CD4-positive, alpha-beta T cell treated with Interleukin-10 for 1 hour (primary cell): ENCODE measurements around the gene ABCB9.
"Not testable (repeated sequence)": the region's sequence is repeated elsewhere in the genome, so short reads cannot be mapped to it uniquely, and the experiment has no call there.

ENCODE experiments used
- DNase-seq: peaks from one replicate; pipeline ENCODE4 v3.0.0-alpha.2; 2020

Gene ABCB9

DNA sequence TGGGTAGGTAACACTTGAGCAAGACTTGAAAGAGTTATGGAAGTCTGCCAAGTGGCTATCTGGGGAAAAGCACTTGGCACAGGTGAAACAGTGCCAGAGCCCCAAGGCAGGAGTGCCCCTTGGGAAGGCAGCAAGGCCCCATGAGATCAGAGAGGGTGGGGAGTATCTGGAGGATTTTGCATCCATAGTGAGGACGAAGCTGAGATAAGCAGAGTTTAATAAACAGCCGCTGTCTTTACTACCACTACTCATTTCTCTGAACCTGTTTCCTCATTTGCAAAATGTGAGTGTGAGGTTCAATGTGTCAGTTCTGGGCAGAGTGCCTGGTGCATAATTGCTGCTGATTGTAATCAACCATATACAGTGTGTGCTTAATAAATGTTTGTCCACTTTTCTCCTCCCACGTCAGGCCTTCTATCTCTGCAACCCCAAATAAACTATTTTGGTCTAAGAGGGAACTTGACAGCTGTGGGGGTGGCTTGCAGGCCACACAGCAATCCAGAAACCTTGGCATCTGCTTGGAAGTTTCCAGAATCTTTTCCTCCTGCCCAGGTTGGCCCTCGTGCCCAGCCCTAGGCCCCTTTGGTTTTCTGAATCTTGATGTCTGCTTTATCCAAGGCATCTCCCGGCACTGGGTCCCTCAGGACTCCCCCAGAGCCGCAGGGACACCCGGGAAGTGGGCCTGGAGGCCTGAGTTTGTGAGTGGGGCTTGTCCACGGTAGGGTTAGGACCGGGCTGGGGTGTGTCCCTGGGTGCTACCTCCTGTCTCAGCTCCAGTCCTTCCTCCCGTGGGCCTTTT is 4.5 kb downstream of the ABCB9 start:
- DNase-seq = no peak

GRCh38 chr12:122960193-122960569 is 6.1 kb downstream of the ABCB9 start:
- no peak for DNase-seq

DNA sequence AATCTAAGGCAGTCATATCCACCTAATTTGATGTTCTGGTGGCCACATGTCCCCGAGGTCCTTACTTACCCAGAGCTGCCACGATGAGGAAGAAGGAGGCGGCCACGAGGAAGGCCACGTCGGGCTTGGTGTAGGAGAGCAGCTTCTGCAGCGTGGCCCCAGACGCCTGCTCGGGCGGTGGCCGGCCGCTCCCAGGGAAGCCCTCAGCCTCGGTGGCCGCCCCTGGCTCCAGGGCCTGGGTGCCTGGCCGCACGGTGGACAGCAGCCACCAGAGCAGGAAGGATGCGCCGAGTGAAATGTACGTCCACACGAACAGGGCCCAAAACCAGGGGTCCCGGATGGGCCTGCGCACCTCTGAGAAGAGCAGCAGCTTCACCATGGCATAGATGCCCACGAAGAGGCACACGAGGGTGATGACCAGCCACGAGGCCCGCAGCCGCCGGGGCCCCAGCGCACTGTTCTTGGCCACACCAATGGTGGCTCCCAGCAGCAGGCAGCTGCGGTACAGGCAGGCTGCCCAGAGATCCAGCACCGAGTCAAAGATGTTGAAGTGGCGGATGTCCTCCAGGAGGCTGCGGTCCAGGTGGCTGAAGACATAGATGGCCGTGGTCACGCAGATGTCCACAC is 6.6 kb downstream of the ABCB9 start:
- DNase-seq = no peak

DNA sequence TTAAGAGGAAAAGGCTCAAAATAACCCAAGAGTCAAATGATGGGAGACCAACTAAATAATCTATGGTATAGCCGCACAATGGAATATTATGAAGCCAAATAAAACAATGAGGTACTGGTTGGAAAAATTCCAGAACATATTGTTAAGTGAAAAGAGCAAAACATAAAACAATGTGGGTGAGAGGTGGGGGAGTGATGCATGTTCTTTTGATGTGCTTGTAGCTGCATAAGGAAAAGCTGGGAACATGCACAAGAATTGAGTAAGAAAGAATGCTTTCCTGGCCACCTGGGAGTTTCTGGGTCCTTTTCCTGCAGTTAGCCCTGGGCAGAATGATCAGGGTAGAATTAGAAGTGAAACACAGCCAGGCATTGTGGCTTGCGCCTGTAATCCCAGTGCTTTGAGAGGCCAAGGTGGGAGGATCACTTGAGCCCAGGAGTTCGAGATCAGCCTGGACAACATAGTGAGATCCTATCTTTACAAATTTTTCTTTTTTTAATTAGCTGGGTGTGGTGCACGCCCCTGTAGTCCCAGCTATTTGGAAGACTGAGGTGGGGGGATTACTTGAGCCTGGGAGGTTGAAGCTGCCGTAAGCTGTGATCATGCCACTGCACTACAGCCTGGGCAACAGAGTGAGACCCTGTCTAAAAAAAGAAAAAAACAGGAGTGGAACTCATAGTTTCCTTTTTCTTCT is 7.9 kb downstream of the ABCB9 start:
- no peak for DNase-seq

DNA sequence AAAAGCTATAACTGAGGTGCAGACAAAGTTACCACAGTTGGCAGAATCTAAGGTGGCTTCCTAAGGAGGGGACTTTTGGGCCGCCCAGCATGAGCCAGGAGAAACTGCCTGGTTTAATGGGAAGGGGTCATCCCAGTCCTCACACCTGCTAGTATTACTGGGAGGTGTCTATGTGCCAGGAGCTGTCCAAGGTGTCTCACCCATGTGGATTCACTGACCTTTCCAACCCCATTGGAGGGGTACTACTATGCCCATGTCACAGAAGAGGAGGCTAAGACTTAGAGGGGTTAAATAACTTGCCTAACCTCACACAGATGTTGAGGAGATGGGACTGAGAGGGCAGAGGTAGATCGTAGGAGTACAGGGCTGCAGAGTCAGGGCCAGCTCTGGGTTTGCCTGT is 10.2 kb downstream of the ABCB9 start:
- no peak for DNase-seq

DNA sequence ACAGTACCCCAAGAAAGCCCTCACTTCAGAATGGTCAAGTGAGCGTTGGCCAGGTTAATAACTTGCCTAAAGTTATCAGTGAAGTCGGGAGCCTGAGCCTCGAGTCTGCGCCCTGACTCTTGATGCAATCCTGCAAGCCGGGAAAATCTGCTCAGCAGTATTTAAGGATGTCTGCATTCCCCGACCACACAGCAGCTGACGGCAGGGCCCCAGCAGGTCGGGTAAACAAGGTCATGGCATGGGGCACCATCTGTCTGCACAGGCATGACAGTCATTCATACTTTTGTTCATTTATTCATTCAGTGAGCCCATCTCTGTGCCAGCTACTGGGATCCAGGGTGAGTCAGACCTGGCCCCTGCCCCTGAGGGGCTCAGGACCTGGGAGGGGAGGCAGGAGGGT is 11.1 kb downstream of the ABCB9 start:
- DNase-seq = no peak

DNA sequence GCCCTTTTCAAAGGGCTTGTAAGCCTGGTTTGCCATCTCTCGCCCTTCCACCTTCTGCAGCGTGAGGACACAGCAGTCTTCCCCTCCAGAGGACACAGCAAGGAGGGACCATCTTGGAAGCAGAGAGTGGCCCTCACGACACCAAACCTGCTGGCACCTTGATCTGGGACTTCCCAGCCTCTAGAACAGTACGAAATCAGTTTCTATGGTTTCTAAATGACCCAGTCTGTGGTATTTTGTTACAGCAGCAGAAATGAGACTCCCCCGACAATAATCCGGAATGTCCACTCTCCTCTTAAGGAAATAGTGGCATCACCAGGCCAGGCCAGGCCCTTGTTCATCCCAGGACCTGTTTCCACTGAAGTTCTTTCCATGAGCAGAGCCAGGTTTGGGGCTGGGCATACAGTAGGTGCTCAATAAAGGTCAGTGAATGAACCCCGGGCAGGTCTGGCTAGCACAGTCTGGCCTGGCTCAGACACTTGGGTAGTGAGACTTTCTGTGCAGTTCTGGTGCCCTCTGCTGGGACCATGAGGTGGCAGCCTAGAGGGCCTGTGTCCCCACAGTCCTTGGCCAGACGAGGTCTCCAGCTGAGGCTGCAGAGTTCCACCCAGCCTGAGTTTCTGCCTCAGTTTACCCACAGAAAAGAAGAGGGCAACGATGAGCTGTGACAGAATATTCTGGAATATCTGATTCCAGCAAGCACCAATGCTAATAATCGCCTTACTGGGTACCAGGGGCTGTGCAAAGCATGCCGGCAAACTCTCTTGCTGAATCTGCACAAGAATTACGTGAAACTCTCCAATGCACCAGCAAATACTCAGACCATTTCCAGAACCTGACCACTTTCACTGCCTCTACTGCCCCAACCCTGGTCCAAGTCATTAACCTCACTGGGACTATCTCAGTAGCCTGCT is 14.0 kb downstream of the ABCB9 start:
- peak; percentile 81 for DNase-seq

DNA sequence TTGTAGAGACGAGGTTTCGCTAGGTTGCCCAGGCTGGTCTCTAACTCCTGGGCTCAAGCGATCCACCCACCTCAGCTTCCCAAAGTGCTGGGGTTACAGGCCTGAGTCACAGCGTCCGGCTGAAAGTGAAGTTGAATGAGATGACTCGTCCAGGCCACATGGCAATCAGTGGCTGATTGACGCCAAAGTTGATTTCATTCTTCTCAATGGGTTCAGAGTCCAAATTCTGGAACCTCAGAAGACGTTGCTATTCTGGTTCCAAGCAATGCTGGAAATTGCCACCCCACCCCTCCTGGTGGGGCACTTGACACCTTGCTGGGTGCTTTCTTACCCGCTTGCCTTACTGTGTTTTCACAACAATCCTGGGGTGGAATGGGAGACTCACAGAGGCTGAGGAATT is 14.9 kb downstream of the ABCB9 start:
- no peak for DNase-seq

GRCh38 chr12:122949816-122950675 is 16.2 kb downstream of the ABCB9 start:
- DNase-seq = no peak

GRCh38 chr12:122949405-122949804 is 16.9 kb downstream of the ABCB9 start:
- DNase-seq = no peak

- no peak for DNase-seq
Measured at GRCh38 chr12:122948605-122949004, 17.7 kb downstream of the ABCB9 start.

GRCh38 chr12:122947352-122947792 is 18.9 kb downstream of the ABCB9 start:
- no peak for DNase-seq

DNA sequence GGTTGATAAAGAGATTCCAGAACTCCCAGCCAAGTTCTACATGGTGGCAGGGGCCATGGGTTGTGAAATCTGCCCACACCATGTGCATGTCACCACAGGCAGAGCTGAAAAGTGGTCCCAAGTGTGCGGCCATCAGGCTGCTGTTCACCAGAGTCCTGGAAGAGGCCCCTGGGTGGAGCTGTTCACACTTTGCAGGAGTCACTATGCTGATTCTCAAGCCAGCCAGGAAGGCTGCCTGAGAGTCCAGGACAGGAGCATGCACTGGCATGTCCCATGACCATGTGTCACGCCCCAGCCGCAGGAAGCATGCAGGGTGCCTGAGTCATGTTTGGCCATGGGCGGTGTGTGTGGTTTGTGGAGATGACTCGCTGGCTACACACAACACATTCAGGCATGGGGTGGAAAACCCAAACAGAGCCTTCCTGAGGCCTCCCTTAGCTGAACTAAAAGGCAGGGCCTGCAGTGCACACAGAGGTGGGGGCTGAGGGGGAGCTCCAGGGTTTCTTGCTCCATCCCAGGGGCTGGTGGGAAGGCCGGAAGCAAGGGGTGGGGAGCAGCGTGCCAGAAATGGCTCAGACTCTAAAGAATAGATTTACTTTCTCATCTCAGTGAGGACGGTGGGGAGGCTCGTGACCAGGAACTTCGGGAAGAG is 19.4 kb downstream of the ABCB9 start:
- DNase-seq = peak; percentile 55

DNA sequence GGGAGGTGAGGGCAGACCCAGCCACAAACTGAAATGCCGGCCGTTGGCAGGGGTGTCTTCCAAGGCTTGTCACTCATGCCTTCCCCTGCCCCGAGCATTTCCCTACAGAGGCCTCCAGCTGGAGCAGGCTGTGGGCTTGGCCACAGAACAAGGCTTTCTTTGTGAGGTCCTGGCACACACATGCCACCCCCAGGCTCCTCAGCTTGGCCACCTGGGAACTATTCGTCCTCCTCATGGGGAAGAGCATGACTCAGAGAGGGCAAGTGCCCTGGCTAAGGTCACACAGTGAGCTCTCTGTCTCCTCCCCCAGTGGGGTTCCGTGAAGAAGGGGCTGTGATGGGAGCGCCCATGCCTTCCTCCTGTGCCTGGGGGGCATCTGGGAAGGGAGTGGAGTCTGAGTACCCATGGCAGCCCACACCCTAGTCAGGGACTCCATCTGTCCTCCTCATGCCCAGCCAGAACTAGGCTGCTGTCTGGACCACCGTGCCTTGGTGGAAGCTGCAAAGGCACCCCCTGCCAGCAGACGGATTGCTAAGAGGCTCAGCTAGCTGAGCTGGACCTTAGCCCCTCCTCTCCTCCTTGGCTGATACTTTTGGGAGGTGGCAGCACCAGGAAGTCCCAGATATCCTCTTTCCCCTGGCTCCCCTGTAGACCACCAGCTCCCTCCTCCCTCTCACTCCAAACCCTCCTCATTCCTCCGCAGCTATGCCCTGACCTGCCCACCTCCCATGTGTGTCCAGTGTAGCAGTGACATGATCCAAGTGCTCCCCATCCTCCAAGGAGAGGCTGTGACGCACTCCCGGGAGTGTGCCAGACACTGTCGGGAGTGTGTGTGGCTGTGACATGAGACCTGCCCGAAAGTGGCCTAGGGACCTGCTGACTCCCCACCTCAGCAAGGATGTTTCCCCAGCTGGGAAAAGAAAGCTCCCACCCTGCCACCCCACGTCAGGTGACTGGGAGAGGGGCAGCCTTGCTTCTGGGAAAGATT is 21.4 kb downstream of the ABCB9 start:
- no peak for DNase-seq

DNA sequence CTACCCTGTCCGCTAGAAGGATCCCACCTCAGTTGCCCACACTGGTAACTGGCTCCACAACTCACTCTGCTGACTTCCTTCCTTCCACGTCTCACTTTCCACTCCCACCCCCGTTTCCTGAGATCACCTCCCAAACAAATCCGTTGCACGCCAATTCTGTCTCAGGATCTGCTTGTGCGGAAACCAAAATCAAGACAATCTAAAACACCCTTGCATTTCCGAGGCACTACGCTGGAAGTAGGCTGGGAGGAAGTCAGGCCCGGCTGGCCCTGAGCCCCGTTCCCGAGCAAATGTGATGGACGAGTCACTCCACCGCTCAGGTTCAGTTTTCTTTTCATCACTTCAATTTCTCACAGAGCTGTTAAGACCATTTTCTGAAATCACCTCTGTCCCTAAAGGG is 23.1 kb downstream of the ABCB9 start:
- no peak for DNase-seq

DNA sequence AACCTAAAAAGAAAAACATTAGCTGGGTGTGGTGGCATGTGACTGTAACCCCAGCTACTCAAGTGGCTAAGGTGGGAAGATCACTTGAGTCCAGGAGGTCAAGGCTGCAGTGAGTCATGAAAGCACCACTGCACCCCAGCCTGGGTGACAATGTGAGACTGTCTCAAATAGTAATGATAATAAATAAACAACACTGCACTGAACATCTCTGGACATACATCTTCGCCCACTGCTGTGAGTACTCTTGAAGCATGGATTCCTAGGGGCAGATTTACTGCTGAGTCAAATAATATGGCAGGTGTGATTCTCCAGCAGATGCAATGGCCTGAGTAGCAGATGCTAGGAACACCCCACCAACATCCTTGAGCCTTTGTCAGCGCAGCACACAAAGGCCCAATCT is 23.6 kb downstream of the ABCB9 start:
- no peak for DNase-seq

DNA sequence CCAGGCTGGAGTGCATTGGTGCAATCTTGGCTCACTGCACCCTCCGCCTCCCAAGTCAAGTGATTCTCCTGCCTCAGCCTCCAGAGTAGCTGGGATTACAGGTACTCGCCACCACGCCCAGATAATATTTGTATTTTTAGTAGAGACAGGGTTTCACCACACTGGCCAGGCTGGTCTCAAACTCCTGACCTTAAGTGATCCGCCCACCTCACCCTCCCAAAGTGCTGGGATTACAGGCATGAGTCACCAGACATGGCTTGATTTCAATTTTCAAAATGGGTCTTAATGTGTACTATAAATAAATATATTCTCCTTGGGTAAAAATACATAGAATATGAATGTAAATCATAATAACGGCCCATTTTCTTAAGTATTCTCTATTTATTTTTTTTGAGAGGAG is 24.9 kb downstream of the ABCB9 start:
- not testable (repeated sequence) for DNase-seq

GRCh38 chr12:122939125-122939524 is 27.1 kb downstream of the ABCB9 start:
- no peak for DNase-seq

DNA sequence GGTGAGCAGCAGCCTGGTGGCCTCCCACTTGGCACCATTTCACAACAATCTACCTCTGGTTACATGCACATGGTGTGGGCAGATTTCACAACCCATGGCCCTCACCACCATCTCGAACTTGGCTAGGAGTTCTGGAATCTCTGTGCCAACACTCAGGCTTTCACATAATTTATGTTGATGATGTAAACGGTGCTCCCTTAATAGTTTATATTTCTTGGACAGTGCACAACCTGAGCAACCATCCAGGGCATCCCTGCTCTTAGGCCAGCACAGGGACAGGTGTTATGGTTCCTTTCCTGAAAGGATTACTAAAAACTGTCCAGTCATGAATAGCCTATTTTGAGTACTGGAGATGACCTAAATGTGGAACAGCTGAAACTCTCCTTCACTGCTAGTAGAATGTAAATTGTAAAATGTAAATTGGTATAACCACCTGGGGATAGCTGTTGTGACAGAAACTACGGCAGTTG is 28.6 kb downstream of the ABCB9 start:
- DNase-seq = no peak

DNA sequence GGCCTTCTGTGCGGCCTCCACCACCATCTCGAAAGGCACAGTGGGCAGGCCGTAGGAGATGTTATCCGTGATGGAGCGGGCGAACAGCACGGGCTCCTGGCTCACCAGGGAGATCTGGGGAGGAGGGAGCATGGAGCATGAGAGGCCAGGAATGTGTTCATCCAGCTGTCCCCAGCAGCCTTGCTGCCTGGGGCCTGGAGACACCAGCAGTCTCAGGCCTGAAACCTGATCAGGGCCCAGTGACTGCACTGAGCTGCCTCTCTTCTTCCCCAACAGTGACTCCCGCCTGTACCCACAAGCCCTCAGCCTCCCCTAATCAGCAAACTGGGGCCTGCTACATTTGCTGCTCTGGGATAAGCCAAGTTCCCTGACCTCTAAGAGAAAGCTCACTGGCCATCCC is 30.9 kb downstream of the ABCB9 start:
- DNase-seq = no peak
